Measurements from ENCODE around the gene RAET1E.

- TF ChIP-seq CTCF (IDR thresholded peaks at IDR 0.05) (no peak), EZH2 (IDR thresholded peaks at IDR 0.05; ENCODE audit: borderline replicate concordance, insufficient read depth, low read depth, low read length, poor library complexity, severe bottlenecking) (no peak)
Measured at GRCh38 chr6:149852180-149852579, 45.7 kb downstream of the RAET1E start.

Measured in B cell (primary cell).